K562 (cell line): ENCODE data around the gene TXNRD1. TPM values are rescaled to one million over a fixed set of nuclear protein-coding genes. Genes with fewer than 3 reads are reported as not detected.
A peak's percentile ranks its signal among the peaks of the same experiment; 100 is the strongest.

Experiments used
- ATF1 ChIP-seq, 2 experiments: fragments of 450-650 bp in 1 of 2; IDR thresholded peaks; 2 replicates each; pipeline ENCODE4 v1.6.1; 2016; ENCODE audit warnings: missing compliant biosample characterization in 1 of 2, missing genetic modification characterization in 1 of 2
- CEBPB ChIP-seq: fragments of 450-650 bp; IDR thresholded peaks from 2 replicates; pipeline ENCODE4 v1.6.1; 2016; ENCODE audit warnings: missing genetic modification characterization, missing compliant biosample characterization
- CTBP1 ChIP-seq: fragments of 450-650 bp; IDR thresholded peaks from 2 replicates; pipeline ENCODE4 v1.6.1; 2016; ENCODE audit warnings: borderline replicate concordance
- HEY1 ChIP-seq: fragments of 250-450 bp; sonication (Bioruptor Pico); IDR thresholded peaks from 2 replicates; pipeline ENCODE4 v1.5.0; 2020; ENCODE audit warnings: mild to moderate bottlenecking, moderate library complexity, borderline replicate concordance
- OTX1 ChIP-seq: fragments of 450-650 bp; formaldehyde crosslinking; IDR thresholded peaks from 2 replicates; pipeline ENCODE4 v1.4.0; 2022; ENCODE audit warnings: mild to moderate bottlenecking
- SPI1 ChIP-seq: IDR thresholded peaks from 2 replicates; pipeline ENCODE4 v1.6.1; 2011; ENCODE audit warnings: low read depth, low read length, control low read depth, borderline replicate concordance
- YBX1 ChIP-seq: fragments of 450-650 bp; IDR thresholded peaks from 2 replicates; pipeline ENCODE4 v1.7.1; 2016; ENCODE audit warnings: mild to moderate bottlenecking
- polyA plus RNA-seq, 8 experiments: library from polyadenylated mRNA; depleted of rRNA in 4 of 8; stranded (reverse) in 5 of 8; unstranded in 3 of 8; fragments of >200 nt; fragmentation: Nextera tagmentation in 2 of 8; fragmentation: Illumina TruSeq in 1 of 8; extraction: Ambion mirVana in 2 of 8; extraction: Trizol in 1 of 8; gene quantifications; 2 replicates each; pipeline versions ENCODE4 v1.2.1 to v1.2.3, GENCODE V29; 2011 to 2014; ENCODE audit warnings: inconsistent platforms in 1 of 8, missing spikeins in 1 of 8
- total RNA-seq, 7 experiments: library from RNA; depleted of rRNA in 6 of 7; stranded (reverse); fragments of >200 nt in 6 of 7; fragmentation: Illumina TruSeq in 2 of 7; extraction: Trizol in 2 of 7; gene quantifications; 2 replicates each; pipeline versions ENCODE4 v1.2.1 to v1.2.3, GENCODE V29; 2011 to 2021; ENCODE audit warnings: low replicate concordance in 1 of 7
- TF ChIP-seq, protein P1 (sequence below): sonication (generic); formaldehyde crosslinking; IDR thresholded peaks from 2 replicates; pipeline ENCODE4 v1.8.0; 2023; ENCODE audit warnings: mild to moderate bottlenecking, missing genetic modification reagents
- TF ChIP-seq, protein P2 (sequence below): IDR thresholded peaks from 2 replicates; pipeline ENCODE4 v1.6.1; 2011; ENCODE audit warnings: borderline replicate concordance, low read depth, mild to moderate bottlenecking, moderate library complexity, low read length; ENCODE audit not compliant: insufficient read depth, poor library complexity, severe bottlenecking
- TF ChIP-seq, protein P3 (sequence below): sonication (generic); formaldehyde crosslinking; IDR thresholded peaks from 2 replicates; pipeline ENCODE4 v1.8.1; 2023; ENCODE audit warnings: missing genetic modification reagents, mild to moderate bottlenecking, borderline replicate concordance

The TXNRD1 gene
- total and polyA plus RNA-seq, 9 of the 15 experiments (the other 6 are each of a cell fraction or from before 2014, with no cell fraction given) = 107 to 189 (median 146) TPM

DNA sequence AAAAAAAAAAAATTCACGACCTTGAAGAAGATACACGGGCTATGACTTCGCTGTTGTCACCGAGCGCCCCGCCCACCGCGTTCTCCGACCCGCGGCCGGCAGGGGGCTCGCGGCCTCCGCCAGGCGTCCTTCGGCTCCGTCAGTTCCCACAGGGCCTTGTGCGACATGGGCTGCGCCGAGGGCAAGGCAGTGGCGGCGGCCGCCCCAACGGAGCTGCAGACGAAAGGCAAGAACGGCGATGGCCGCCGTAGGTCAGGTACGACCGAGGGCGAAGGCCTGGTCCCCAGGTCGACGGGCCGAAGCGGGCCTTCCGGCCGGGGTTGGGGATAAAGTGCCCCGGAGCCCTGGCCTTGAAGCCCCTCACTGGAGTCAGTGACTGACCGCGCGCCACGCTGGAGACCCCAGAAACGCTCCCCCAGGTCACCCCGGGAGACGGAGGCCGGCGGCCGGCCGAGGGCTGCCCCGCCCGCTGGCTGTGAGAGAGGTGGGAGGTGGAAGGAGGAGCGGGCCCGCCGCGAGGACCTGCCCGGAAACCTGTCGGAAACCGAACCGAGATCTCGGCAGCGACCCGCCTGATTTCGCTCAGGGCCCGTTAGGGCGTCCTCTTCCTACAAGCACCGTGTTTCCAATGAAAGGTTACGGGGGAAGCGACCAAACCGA, at the start of gene TXNRD1 (continued):
- TF ChIP-seq, protein P1, sequence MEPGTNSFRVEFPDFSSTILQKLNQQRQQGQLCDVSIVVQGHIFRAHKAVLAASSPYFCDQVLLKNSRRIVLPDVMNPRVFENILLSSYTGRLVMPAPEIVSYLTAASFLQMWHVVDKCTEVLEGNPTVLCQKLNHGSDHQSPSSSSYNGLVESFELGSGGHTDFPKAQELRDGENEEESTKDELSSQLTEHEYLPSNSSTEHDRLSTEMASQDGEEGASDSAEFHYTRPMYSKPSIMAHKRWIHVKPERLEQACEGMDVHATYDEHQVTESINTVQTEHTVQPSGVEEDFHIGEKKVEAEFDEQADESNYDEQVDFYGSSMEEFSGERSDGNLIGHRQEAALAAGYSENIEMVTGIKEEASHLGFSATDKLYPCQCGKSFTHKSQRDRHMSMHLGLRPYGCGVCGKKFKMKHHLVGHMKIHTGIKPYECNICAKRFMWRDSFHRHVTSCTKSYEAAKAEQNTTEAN (CRISPR knock-in tag) = no peak
- TF ChIP-seq, protein P2, sequence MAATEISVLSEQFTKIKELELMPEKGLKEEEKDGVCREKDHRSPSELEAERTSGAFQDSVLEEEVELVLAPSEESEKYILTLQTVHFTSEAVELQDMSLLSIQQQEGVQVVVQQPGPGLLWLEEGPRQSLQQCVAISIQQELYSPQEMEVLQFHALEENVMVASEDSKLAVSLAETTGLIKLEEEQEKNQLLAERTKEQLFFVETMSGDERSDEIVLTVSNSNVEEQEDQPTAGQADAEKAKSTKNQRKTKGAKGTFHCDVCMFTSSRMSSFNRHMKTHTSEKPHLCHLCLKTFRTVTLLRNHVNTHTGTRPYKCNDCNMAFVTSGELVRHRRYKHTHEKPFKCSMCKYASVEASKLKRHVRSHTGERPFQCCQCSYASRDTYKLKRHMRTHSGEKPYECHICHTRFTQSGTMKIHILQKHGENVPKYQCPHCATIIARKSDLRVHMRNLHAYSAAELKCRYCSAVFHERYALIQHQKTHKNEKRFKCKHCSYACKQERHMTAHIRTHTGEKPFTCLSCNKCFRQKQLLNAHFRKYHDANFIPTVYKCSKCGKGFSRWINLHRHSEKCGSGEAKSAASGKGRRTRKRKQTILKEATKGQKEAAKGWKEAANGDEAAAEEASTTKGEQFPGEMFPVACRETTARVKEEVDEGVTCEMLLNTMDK = peak; percentile 69
- TF ChIP-seq, protein P3, sequence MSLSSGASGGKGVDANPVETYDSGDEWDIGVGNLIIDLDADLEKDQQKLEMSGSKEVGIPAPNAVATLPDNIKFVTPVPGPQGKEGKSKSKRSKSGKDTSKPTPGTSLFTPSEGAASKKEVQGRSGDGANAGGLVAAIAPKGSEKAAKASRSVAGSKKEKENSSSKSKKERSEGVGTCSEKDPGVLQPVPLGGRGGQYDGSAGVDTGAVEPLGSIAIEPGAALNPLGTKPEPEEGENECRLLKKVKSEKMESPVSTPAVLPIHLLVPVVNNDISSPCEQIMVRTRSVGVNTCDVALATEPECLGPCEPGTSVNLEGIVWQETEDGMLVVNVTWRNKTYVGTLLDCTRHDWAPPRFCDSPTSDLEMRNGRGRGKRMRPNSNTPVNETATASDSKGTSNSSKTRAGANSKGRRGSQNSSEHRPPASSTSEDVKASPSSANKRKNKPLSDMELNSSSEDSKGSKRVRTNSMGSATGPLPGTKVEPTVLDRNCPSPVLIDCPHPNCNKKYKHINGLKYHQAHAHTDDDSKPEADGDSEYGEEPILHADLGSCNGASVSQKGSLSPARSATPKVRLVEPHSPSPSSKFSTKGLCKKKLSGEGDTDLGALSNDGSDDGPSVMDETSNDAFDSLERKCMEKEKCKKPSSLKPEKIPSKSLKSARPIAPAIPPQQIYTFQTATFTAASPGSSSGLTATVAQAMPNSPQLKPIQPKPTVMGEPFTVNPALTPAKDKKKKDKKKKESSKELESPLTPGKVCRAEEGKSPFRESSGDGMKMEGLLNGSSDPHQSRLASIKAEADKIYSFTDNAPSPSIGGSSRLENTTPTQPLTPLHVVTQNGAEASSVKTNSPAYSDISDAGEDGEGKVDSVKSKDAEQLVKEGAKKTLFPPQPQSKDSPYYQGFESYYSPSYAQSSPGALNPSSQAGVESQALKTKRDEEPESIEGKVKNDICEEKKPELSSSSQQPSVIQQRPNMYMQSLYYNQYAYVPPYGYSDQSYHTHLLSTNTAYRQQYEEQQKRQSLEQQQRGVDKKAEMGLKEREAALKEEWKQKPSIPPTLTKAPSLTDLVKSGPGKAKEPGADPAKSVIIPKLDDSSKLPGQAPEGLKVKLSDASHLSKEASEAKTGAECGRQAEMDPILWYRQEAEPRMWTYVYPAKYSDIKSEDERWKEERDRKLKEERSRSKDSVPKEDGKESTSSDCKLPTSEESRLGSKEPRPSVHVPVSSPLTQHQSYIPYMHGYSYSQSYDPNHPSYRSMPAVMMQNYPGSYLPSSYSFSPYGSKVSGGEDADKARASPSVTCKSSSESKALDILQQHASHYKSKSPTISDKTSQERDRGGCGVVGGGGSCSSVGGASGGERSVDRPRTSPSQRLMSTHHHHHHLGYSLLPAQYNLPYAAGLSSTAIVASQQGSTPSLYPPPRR (CRISPR knock-in tag) = no peak
- no peak for TF ChIP-seq SPI1
- no peak for TF ChIP-seq CEBPB (tag)
- peak; percentile 65; the same call in 1 of the 2 replicates for TF ChIP-seq CTBP1
- TF ChIP-seq ATF1 (CRISPR knock-in tag; IDR thresholded peaks at IDR 0.05) = no peak
- peak; percentile 70 for TF ChIP-seq ATF1 (tag; IDR thresholded peaks at IDR 0.05)
- TF ChIP-seq HEY1 (CRISPR knock-in tag) = no peak
- no peak for TF ChIP-seq OTX1 (CRISPR knock-in tag)
- no peak for TF ChIP-seq YBX1
